Measurements from ENCODE around the gene RAMAC. TPM values are rescaled to one million over a fixed set of nuclear protein-coding genes. Genes with fewer than 3 reads are reported as not detected.
"Not testable (repeated sequence)": the region's sequence is repeated elsewhere in the genome, so short reads cannot be mapped to it uniquely, and the experiment has no call there.

RAMAC gene
- total RNA-seq = 10 to 100 TPM; 14.0 to 16.0 TPM

GRCh38 chr15:82985688-82986441, at the start of gene RAMAC:
Gene RAMAC (plus strand): TSS chr15:82986210. CDS start chr15:82989019, 2,809 bp downstream.
- DNase-seq (peak; percentile 91 to 94), ATAC-seq (replicated peaks in 1 of 2) (peak; percentile 95 to 96)
- Mint-ChIP-seq H3K9me3 (no peaks in the 10 kb centered on the region), H3K36me3 (ENCODE audit: insufficient read depth in 2 of 2) (peaks cover 2 to 16% of the 10 kb centered on the region in 2 donors), H3K4me3 (peak within 1 kb of the TSS; percentile 89 to 98), H3K27ac (peak within 1 kb of the TSS; percentile 73), H3K27me3 (ENCODE audit: low read depth) (no peaks in the 10 kb centered on the region), H3K4me1 (ENCODE audit: low read depth) (peaks cover 34% of the 10 kb centered on the region)

DNA sequence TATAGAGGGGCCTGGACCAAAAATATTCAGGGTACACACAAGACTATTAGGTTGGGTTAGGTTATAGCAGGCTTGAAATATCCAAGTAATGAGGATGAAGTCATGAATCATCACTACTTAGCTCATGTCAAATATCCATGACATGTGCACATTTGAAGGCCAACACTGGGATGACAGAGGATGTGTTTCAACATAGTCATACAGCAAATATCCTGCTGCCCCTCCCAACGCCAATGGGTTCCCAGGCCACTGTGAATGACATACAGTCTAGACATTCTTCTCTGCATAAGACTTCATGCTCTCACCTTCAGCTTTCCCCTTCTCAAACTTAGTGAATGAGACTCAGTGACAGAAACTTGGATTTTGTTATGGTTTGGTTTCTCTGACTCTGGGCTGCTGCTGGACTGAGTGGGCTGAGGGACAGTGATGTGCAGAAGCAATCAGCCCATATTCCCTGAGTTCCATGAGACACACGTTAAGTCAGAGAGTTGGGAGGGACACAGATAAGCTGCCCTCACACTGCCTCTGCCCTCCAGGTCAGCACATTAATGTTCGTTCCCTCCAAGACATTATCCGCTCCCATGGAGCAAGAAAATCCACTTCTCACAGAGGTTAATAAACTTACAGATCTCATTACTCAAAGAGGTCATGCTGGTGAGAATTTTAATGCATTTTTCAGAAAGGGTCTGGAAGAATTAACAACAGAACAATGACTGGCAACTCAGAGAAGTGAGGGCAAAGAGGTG, 48.9 kb upstream of the RAMAC start:
- no peak for ATAC-seq (replicated peaks in 1 of 2)
- no peak for DNase-seq
- no peak overlapping the region for H3K27ac Mint-ChIP-seq
- H3K9me3 Mint-ChIP-seq = no peaks in the 10 kb centered on the region
- H3K4me3 Mint-ChIP-seq = no peak overlapping the region
- no peaks in the 10 kb centered on the region for H3K36me3 Mint-ChIP-seq (ENCODE audit: insufficient read depth in 2 of 2)
- peaks cover 43% of the 10 kb centered on the region for H3K27me3 Mint-ChIP-seq (ENCODE audit: low read depth)
- H3K4me1 Mint-ChIP-seq (ENCODE audit: low read depth) = peaks cover 18% of the 10 kb centered on the region

DNA sequence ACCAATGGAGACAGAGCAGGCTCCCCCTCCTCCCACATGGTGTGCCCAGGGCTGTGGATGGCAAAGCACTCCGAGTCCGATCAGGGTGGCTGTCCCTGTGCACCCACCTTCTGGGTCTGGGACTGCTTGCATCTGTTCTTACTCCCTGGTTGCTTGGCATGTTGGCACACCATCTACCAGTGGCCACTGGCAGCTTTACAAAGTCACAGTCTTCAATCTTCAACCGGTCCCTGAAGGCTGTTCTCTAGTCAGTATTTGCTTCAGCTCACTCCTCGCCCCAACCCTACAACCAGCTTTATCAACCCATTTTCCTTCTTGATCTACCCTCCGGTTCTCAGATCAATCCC, 48.3 kb upstream of the RAMAC start:
- no peaks in the 10 kb centered on the region for H3K9me3 Mint-ChIP-seq
- ATAC-seq (replicated peaks in 1 of 2) (no peak), DNase-seq (no peak)
- H3K4me3 Mint-ChIP-seq = no peak overlapping the region
- peaks cover 43% of the 10 kb centered on the region for H3K27me3 Mint-ChIP-seq (ENCODE audit: low read depth)
- H3K4me1 Mint-ChIP-seq (ENCODE audit: low read depth) = peaks cover 18% of the 10 kb centered on the region
- no peaks in the 10 kb centered on the region for H3K36me3 Mint-ChIP-seq (ENCODE audit: insufficient read depth in 2 of 2)
- H3K27ac Mint-ChIP-seq = no peak overlapping the region

DNA sequence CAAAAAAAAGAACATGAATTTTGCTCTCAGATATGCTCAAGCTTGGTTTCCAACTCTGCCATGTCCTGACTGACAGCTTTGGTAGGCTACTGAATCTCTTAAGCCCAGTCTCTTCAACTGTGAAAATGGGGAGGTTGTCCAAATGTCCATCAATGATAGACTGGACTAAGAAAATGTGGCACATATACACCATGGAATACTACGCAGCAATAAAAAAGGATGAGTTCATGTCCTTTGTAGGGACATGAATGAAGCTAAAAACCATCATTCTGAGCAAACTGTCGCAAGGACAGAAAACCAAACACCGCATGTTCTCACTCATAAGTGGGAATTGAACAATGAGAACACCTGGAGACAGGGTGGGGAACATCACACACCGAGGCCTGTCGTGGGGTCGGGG, 46.3 kb upstream of the RAMAC start:
- H3K27ac Mint-ChIP-seq; ATAC-seq (replicated peaks in 1 of 2): not testable (repeated sequence)

DNA sequence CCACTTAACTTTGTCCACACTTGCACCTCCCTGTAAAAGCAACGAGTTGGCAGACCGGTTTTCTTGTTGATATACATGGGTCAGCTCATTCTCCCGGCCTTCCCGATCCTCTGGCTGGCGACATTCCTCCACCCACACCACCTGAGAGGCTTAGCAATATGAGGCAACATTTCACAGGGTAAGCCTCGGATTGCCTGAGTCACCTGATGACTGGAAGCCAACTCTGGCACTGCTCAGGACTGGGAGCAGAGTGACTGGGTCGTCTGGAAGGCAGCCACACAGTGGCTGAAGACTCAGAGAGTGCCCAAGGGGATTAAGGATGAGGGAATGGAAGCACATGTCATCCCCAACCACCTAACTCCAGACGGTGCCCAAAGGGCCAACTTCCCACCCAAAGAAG, 43.3 kb upstream of the RAMAC start:
- Mint-ChIP-seq H3K9me3 (no peaks in the 10 kb centered on the region), H3K27me3 (ENCODE audit: low read depth) (peaks cover 38% of the 10 kb centered on the region), H3K36me3 (ENCODE audit: insufficient read depth in 2 of 2) (no peaks in the 10 kb centered on the region), H3K4me1 (ENCODE audit: low read depth) (no peaks in the 10 kb centered on the region), H3K27ac (no peak overlapping the region), H3K4me3 (no peak overlapping the region)
- no peak for DNase-seq
- ATAC-seq (replicated peaks in 1 of 2) = no peak

More for the DNA sequence above, 46.3 kb upstream of the RAMAC start:
- DNase-seq; H3K4me1 Mint-ChIP-seq (ENCODE audit: low read depth); H3K9me3 Mint-ChIP-seq; H3K4me3 Mint-ChIP-seq; H3K36me3 Mint-ChIP-seq (ENCODE audit: insufficient read depth in 2 of 2): not testable (repeated sequence)
- peaks cover 35% of the 10 kb centered on the region for H3K27me3 Mint-ChIP-seq (ENCODE audit: low read depth)

DNA sequence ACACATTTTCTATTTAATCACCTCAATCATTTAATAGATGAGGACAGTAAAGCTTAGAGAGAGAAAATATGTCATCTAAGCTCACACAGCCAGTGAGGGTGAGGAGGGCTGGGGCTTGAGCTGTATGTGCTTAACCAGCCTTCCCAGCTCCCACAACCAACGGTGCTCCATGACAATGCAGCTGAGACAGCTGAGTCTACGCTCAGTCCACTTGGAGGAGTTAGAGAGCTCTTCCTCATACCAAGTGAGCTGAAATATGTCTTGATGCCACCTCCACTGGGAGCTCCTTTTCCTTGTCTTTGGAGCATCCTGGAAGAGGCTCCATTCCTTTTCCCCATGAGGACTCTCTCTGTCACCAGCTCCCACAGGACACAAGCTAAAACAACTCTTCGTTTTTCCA, 42.8 kb upstream of the RAMAC start:
- H3K4me1 Mint-ChIP-seq (ENCODE audit: low read depth) = no peaks in the 10 kb centered on the region
- DNase-seq (no peak), ATAC-seq (replicated peaks in 1 of 2) (no peak)
- H3K4me3 Mint-ChIP-seq = no peak overlapping the region
- H3K9me3 Mint-ChIP-seq = no peaks in the 10 kb centered on the region
- H3K27me3 Mint-ChIP-seq (ENCODE audit: low read depth) = peaks cover 38% of the 10 kb centered on the region
- no peak overlapping the region for H3K27ac Mint-ChIP-seq
- H3K36me3 Mint-ChIP-seq (ENCODE audit: insufficient read depth in 2 of 2) = no peaks in the 10 kb centered on the region

DNA sequence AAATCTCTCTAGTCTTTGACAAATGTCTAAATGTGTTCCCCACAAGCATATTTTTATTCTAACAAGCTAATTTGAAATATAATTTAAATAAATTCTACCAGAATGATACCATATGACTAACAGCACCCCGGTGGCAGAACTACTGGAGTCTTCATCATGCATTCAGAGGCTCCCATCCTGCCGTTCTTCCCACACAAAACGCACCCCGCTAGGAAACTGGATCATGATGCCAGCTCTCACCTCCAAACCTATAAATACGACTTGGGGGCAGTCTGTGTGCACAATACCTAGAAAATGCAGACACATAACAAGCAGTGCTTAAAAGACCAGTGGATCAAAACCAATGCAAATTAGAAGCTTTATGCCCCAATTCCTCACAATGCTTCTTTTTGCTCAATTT, 42.0 kb upstream of the RAMAC start:
- no peak for DNase-seq
- no peak for ATAC-seq (replicated peaks in 1 of 2)
- Mint-ChIP-seq H3K27ac (no peak overlapping the region), H3K36me3 (ENCODE audit: insufficient read depth in 2 of 2) (no peaks in the 10 kb centered on the region), H3K27me3 (ENCODE audit: low read depth) (peaks cover 29% of the 10 kb centered on the region), H3K9me3 (no peaks in the 10 kb centered on the region), H3K4me1 (ENCODE audit: low read depth) (no peaks in the 10 kb centered on the region), H3K4me3 (no peak overlapping the region)

DNA sequence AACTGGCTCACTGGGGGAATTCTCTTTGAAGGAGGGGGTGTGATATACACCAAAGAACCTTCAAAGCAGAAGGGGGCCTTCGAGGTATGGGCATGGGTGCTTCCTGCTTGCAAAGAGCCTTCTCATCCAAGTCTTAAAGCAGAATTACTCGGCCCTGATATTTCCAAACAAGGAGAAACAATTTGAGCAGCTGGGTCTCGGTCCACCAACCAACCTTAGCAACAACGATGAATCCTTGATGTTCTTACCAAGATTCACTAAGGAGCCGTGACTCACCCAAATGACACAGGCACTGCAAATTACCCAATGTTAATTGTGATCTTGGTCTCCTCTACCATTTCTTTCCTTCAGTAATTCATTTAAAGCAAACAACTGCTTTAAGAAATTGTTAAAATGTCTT, 41.2 kb upstream of the RAMAC start:
- Mint-ChIP-seq H3K36me3 (ENCODE audit: insufficient read depth in 2 of 2) (no peaks in the 10 kb centered on the region), H3K27ac (no peak overlapping the region), H3K4me1 (ENCODE audit: low read depth) (no peaks in the 10 kb centered on the region), H3K27me3 (ENCODE audit: low read depth) (peaks cover 29% of the 10 kb centered on the region), H3K4me3 (no peak overlapping the region), H3K9me3 (no peaks in the 10 kb centered on the region)
- ATAC-seq (replicated peaks in 1 of 2) (no peak), DNase-seq (no peak)

GRCh38 chr15:82945326-82945725, 40.7 kb upstream of the RAMAC start:
- H3K9me3 Mint-ChIP-seq = no peaks in the 10 kb centered on the region
- no peaks in the 10 kb centered on the region for H3K4me1 Mint-ChIP-seq (ENCODE audit: low read depth)
- H3K27me3 Mint-ChIP-seq (ENCODE audit: low read depth) = peaks cover 29% of the 10 kb centered on the region
- no peaks in the 10 kb centered on the region for H3K36me3 Mint-ChIP-seq (ENCODE audit: insufficient read depth in 2 of 2)
- ATAC-seq (replicated peaks in 1 of 2) (no peak), DNase-seq (no peak)
- H3K27ac Mint-ChIP-seq = no peak overlapping the region
- no peak overlapping the region for H3K4me3 Mint-ChIP-seq

DNA sequence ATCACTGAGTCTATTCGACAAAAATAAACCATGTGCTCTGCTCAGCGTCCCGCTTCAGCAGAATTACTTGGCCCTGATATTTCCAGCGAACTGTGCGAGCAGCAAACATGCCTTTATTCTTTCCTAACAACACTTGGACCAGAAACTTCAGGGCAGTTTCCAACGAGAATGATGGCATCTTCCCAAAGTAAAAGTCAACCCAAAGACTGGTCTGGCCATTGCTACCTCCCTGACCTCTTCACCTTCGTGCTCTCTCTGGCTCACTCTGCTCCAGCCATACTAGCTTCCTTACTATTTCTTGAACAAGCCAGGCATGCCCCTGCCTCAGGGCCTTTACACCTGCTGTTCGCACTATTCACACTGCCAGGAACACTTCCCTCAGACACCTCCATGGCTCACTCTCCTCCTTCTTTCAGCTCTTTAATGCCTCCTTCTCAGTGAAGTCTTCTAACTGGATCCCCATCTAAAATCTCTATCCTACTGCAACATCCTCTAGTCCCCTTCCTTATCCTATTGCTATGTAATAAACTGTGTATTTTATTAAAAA, 39.8 kb upstream of the RAMAC start:
- DNase-seq (no peak), ATAC-seq (replicated peaks in 1 of 2) (no peak)
- Mint-ChIP-seq H3K9me3 (no peaks in the 10 kb centered on the region), H3K36me3 (ENCODE audit: insufficient read depth in 2 of 2) (no peaks in the 10 kb centered on the region), H3K27ac (no peak overlapping the region), H3K27me3 (ENCODE audit: low read depth) (peaks cover 29% of the 10 kb centered on the region), H3K4me3 (no peak overlapping the region), H3K4me1 (ENCODE audit: low read depth) (no peaks in the 10 kb centered on the region)

GRCh38 chr15:82950295-82950694, 35.7 kb upstream of the RAMAC start:
- Mint-ChIP-seq H3K4me1 (ENCODE audit: low read depth) (no peaks in the 10 kb centered on the region), H3K36me3 (ENCODE audit: insufficient read depth in 2 of 2) (no peaks in the 10 kb centered on the region), H3K27me3 (ENCODE audit: low read depth) (peaks cover 27% of the 10 kb centered on the region), H3K27ac (no peak overlapping the region), H3K9me3 (no peaks in the 10 kb centered on the region), H3K4me3 (no peak overlapping the region)
- ATAC-seq (replicated peaks in 1 of 2) = peak; percentile 4 to 16
- no peak for DNase-seq

DNA sequence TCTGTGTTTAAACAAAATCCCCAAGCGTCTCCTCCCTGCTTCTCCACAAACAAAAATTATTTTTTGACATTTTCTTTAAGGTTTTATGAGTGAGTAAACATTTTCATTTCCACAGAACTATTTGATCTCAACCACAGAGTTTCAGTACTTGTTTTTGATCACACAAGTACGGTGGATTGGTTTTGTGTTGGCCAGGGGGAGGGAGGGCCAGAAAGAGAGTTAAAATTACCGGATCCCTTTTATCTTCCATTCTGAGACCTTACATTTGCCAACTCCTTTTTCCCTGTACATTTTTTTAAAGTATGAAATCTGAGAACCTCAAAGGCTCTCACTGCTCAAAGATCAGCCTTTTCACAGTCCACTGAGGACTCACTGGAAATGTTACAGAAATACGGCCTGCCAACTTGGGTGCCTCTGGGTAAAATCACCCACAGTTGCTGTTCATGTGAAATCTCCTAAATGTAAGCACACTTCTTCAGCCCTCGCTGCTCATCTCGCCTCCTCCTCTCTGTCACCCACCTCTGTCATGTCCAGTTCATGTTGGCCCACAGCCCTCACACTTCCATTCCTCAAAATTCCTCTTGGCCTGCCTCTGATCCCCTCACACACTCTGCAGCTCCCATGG, 35.2 kb upstream of the RAMAC start:
- Mint-ChIP-seq H3K36me3 (ENCODE audit: insufficient read depth in 2 of 2) (no peaks in the 10 kb centered on the region), H3K4me1 (ENCODE audit: low read depth) (no peaks in the 10 kb centered on the region), H3K4me3 (no peak overlapping the region), H3K9me3 (no peaks in the 10 kb centered on the region), H3K27me3 (ENCODE audit: low read depth) (peaks cover 26% of the 10 kb centered on the region), H3K27ac (no peak overlapping the region)
- ATAC-seq (replicated peaks in 1 of 2) (peak; percentile 59 to 63), DNase-seq (peak in 1 of 2 donors; percentile 15)

- H3K4me1 Mint-ChIP-seq (ENCODE audit: low read depth) = no peaks in the 10 kb centered on the region
Measured at GRCh38 chr15:82951472-82952157, 34.4 kb upstream of the RAMAC start.

More at GRCh38 chr15:82951472-82952157, 34.4 kb upstream of the RAMAC start:
- Mint-ChIP-seq H3K4me3 (no peak overlapping the region), H3K36me3 (ENCODE audit: insufficient read depth in 2 of 2) (no peaks in the 10 kb centered on the region), H3K27me3 (ENCODE audit: low read depth) (peaks cover 18% of the 10 kb centered on the region), H3K9me3 (no peaks in the 10 kb centered on the region), H3K27ac (no peak overlapping the region)
- DNase-seq (no peak), ATAC-seq (replicated peaks in 1 of 2) (peak; percentile 57 to 69)
